ENCODE results near the gene RALB. TPM values are rescaled to one million over a fixed set of nuclear protein-coding genes. Genes with fewer than 3 reads are reported as not detected.

RALB gene
- total and polyA plus RNA-seq, 2 of the 8 experiments (the other 6 are each of a cell fraction or from before 2014, with no cell fraction given), result 12.0 to 16.6 TPM

GRCh38 chr2:120236791-120237190 is 15.9 kb upstream of the RALB start:
- no peak overlapping the region for H2AFZ ChIP-seq (ENCODE audit: low read length)
- no peak overlapping the region for H2BK5ac ChIP-seq (ENCODE audit: low read depth, low read length)
- no peak overlapping the region for H3K14ac ChIP-seq (ENCODE audit: insufficient read length)
- H2BK120ac ChIP-seq (replicated peaks; ENCODE audit: low read depth, low read length), result no peak overlapping the region
- H3K4me1 ChIP-seq (replicated peaks in 1 of 4; ENCODE audit: control insufficient read depth in 3 of 4, insufficient read depth in 4 of 4, low read length in 3 of 4), result peaks cover 0 to 22% (median 6%) of the 10 kb centered on the region in 4 experiments; a peak in 6 of 7 replicates
- H3K56ac ChIP-seq (replicated peaks; ENCODE audit: insufficient read length, low read depth, low read length), result no peak overlapping the region
- no peaks in the 10 kb centered on the region for H3K36me3 ChIP-seq (ENCODE audit: control insufficient read depth in 2 of 4, insufficient read depth in 4 of 4, low read length in 3 of 4)
- H3K9me3 ChIP-seq (ENCODE audit: insufficient read depth in 2 of 2, low read depth in 1 of 2, low read length in 1 of 2), result no peaks in the 10 kb centered on the region
- WGBS, 2 experiments (ENCODE audit: extremely low coverage in 1 of 2, insufficient coverage in 1 of 2, insufficient read length in 1 of 2, insufficient replicate concordance in 2 of 2, low coverage in 1 of 2, low lambda C conversion rate in 2 of 2, missing lambda C conversion rate in 1 of 2), result 77% methylated on average over 5 of the region's 5 CpGs; no CpG with 5 or more reads in 1 of the 2 experiments
- no peak overlapping the region for H2AK5ac ChIP-seq (ENCODE audit: low read depth, low read length)
- TF ChIP-seq CBX5 (IDR thresholded peaks at IDR 0.05; ENCODE audit: low read depth, low read length), result no peak
- TF ChIP-seq POLR2A (IDR thresholded peaks at IDR 0.05; ENCODE audit: control extremely low read depth in 1 of 2, low read depth in 2 of 2, low read length in 2 of 2), result no peak
- no peak for TF ChIP-seq CEBPB (IDR thresholded peaks at IDR 0.05; ENCODE audit: low read depth, low read length)
- TF ChIP-seq CTBP2 (IDR thresholded peaks at IDR 0.05; ENCODE audit: borderline replicate concordance, insufficient read depth, insufficient read length, low read length), result no peak
- no peak for TF ChIP-seq TEAD4 (IDR thresholded peaks at IDR 0.05; ENCODE audit: low read depth, low read length)
- TF ChIP-seq RXRA (IDR thresholded peaks at IDR 0.05; ENCODE audit: insufficient read depth, low read depth, low read length), result no peak
- no peak for TF ChIP-seq KDM5A (IDR thresholded peaks at IDR 0.05; ENCODE audit: low read length)
- TF ChIP-seq ZNF274 (IDR thresholded peaks at IDR 0.05; ENCODE audit: borderline replicate concordance, extremely low read depth, low read length), result no peak
- TF ChIP-seq RAD21 (IDR thresholded peaks at IDR 0.05 in 1 of 2, conservative IDR thresholded peaks at IDR 0.05 in 1 of 2; ENCODE audit: low read depth in 2 of 2, low read length in 2 of 2), result no peak
- TF ChIP-seq SIRT6 (IDR thresholded peaks at IDR 0.05; ENCODE audit: low read length), result no peak
- TF ChIP-seq RBBP5 (IDR thresholded peaks at IDR 0.05; ENCODE audit: borderline replicate concordance, low read depth, low read length), result no peak
- ChIA-PET CTCF (ENCODE audit: partially characterized antibody) (interaction anchor here (0.8 to 1.2 kb wide), 3 partner anchors 13 to 75 kb away, joined by 3 read pairs; partner anchors contain the start of gene TMEM185B), POLR2A (ENCODE audit: partially characterized antibody) (interaction anchor here (1.0 kb wide), 1 partner anchor 10 kb away, joined by 3 read pairs; no protein-coding TSS in a partner anchor)
- H3K79me2 ChIP-seq (ENCODE audit: control insufficient read depth in 1 of 2, insufficient read depth in 2 of 2, low read length in 2 of 2), result no peaks in the 10 kb centered on the region
- H3K9ac ChIP-seq (replicated peaks in 1 of 4; ENCODE audit: extremely low read depth in 1 of 4, low read depth in 3 of 4, low read length in 3 of 4), result no peak overlapping the region
- no peak overlapping the region for H4K91ac ChIP-seq (replicated peaks; ENCODE audit: insufficient read length, low read length)
- peaks cover 0 to 2% (median 0%) of the 10 kb centered on the region in 4 experiments; a peak in 2 of 7 replicates for H3K27me3 ChIP-seq (replicated peaks in 1 of 4; ENCODE audit: control insufficient read depth in 3 of 4, extremely low read depth in 1 of 4, insufficient read depth in 3 of 4, low read length in 3 of 4)
- H3K4ac ChIP-seq (replicated peaks; ENCODE audit: insufficient read length, low read depth, low read length), result no peak overlapping the region
- no peak overlapping the region for H2BK20ac ChIP-seq (ENCODE audit: low read length)
- H3K79me1 ChIP-seq (ENCODE audit: low read depth, low read length), result no peaks in the 10 kb centered on the region
- H4K8ac ChIP-seq (ENCODE audit: extremely low read depth, insufficient read depth, low read length), result no peak overlapping the region
- H3K4me3 ChIP-seq (ENCODE audit: extremely low read depth in 1 of 4, insufficient read depth in 2 of 4, low read depth in 3 of 4, low read length in 4 of 4), result no peak overlapping the region
- H4K5ac ChIP-seq (ENCODE audit: insufficient read length, low read depth, low read length), result no peak overlapping the region
- no peaks in the 10 kb centered on the region for H3K23me2 ChIP-seq (ENCODE audit: low read depth, low read length)
- FAIRE-seq, result no peak
- DNase-seq (ENCODE audit: low read depth in 1 of 2, low spot score in 2 of 2), result no peak
- H3K27ac ChIP-seq (ENCODE audit: low read depth, low read length), result no peak overlapping the region
- H3K18ac ChIP-seq (ENCODE audit: extremely low read depth, low read length), result no peak overlapping the region
- no peak overlapping the region for H3K23ac ChIP-seq (ENCODE audit: insufficient read length)
- no peak overlapping the region for H3K4me2 ChIP-seq (ENCODE audit: insufficient read depth in 1 of 2, low read depth in 2 of 2, low read length in 2 of 2)
- no peak overlapping the region for H2BK15ac ChIP-seq (ENCODE audit: low read length)
- H4K20me1 ChIP-seq (replicated peaks in 1 of 2; ENCODE audit: control insufficient read depth in 1 of 2, insufficient read depth in 2 of 2, low read length in 2 of 2), result no peaks in the 10 kb centered on the region
- no peak overlapping the region for H2BK12ac ChIP-seq (ENCODE audit: low read depth, low read length)
